Nasal cavity respiratory epithelium epithelial cell of viscerocranial mucosa (primary cell): Measurements from ENCODE around the gene ASCL1. TPM values are rescaled to one million over a fixed set of nuclear protein-coding genes. Genes with fewer than 3 reads are reported as not detected.

Source experiments
- total RNA-seq: library from RNA; depleted of rRNA; stranded (reverse); fragments of >200 nt; gene quantifications from 2 replicates; pipeline ENCODE4 v1.2.3, GENCODE V29; 2014

The ASCL1 gene
- not detected in 2 replicates for total RNA-seq

GRCh38 chr12:102957339-102958050 is at the start of gene ASCL1:
Gene ASCL1 (plus strand): TSS chr12:102957674. CDS start chr12:102958245, 571 bp downstream.

GRCh38 chr12:102917026-102917787 is 40.3 kb upstream of the ASCL1 start, which contains the start of gene PAH:
Gene PAH (minus strand): TSS chr12:102917244. CDS start chr12:102917130, 114 bp downstream.

Other genes starting within 250 kb of the ASCL1 start
- not detected in 2 replicates for gene PAH, start 40.4 kb upstream of the ASCL1 start, total RNA-seq